GM23338 (cell line): ENCODE results near the gene MCC. TPM values are rescaled to one million over a fixed set of nuclear protein-coding genes. Genes with fewer than 3 reads are reported as not detected.

Experiments used
- ATAC-seq: fragments of 200-7000 bp; cut with Tn5 transposase; 3 replicates; pipeline ENCODE4 v1.9.1; 2020
- DNase-seq: peaks from one replicate; pipeline ENCODE4 v3.0.0-alpha.2; 2015; ENCODE audit warnings: low spot score
- H2AFZ ChIP-seq: fragments of 200-600 bp; sonication (generic); 2 replicates; pipeline ENCODE4 v1.8.0; 2016; ENCODE audit warnings: antibody characterized with exemption, mild to moderate bottlenecking, moderate library complexity
- H3F3A ChIP-seq: fragments of 200-600 bp; sonication (generic); replicated peaks from 2 replicates; pipeline ENCODE4 v1.8.0; 2017; ENCODE audit warnings: antibody characterized with exemption, mixed run types, low read depth
- H3K27ac ChIP-seq: fragments of 200-600 bp; sonication (generic); 2 replicates; pipeline ENCODE4 v1.6.1; 2016; ENCODE audit warnings: low read depth
- H3K27me3 ChIP-seq: fragments of 200-600 bp; sonication (generic); 2 replicates; pipeline ENCODE4 v1.8.0; 2016; ENCODE audit warnings: mild to moderate bottlenecking, mixed run types, moderate library complexity; ENCODE audit not compliant: insufficient read depth
- H3K36me3 ChIP-seq: fragments of 200-600 bp; sonication (generic); 2 replicates; pipeline ENCODE4 v1.8.0; 2016; ENCODE audit warnings: mild to moderate bottlenecking; ENCODE audit not compliant: insufficient read depth
- H3K4me1 ChIP-seq: fragments of 200-600 bp; sonication (generic); 2 replicates; pipeline ENCODE4 v1.8.0; 2016; ENCODE audit warnings: mild to moderate bottlenecking, moderate library complexity; ENCODE audit not compliant: insufficient read depth
- H3K4me2 ChIP-seq: fragments of 200-600 bp; sonication (generic); 2 replicates; pipeline ENCODE4 v1.7.1; 2017; ENCODE audit warnings: mixed run types
- H3K4me3 ChIP-seq: fragments of 200-600 bp; sonication (generic); 2 replicates; pipeline ENCODE4 v1.6.1; 2016; ENCODE audit warnings: mixed run types
- H3K79me2 ChIP-seq: fragments of 200-600 bp; sonication (generic); replicated peaks from 2 replicates; pipeline ENCODE4 v1.8.0; 2017; ENCODE audit warnings: mild to moderate bottlenecking; ENCODE audit not compliant: insufficient read depth
- H3K9me2 ChIP-seq: fragments of 200-600 bp; sonication (generic); 2 replicates; pipeline ENCODE4 v1.8.0; 2017; ENCODE audit not compliant: insufficient read depth
- H4K20me1 ChIP-seq: fragments of 200-600 bp; sonication (generic); replicated peaks from 2 replicates; pipeline ENCODE4 v1.8.0; 2017; ENCODE audit warnings: mild to moderate bottlenecking; ENCODE audit not compliant: insufficient read depth
- H3K27ac Mint-ChIP-seq: 2 replicates; pipeline ENCODE4 v1.8.0; 2020; ENCODE audit warnings: inconsistent platforms, mild to moderate bottlenecking, moderate library complexity, mixed read lengths
- H3K27me3 Mint-ChIP-seq: 3 replicates; pipeline ENCODE4 v1.8.0; 2022; ENCODE audit warnings: low read depth, mild to moderate bottlenecking, moderate library complexity, mixed read lengths, inconsistent platforms; ENCODE audit not compliant: insufficient read depth, poor library complexity
- H3K36me3 Mint-ChIP-seq: 3 replicates; pipeline ENCODE4 v1.8.0; 2021; ENCODE audit warnings: low read depth, mild to moderate bottlenecking, inconsistent platforms, moderate library complexity, mixed read lengths
- H3K4me1 Mint-ChIP-seq: 3 replicates; pipeline ENCODE4 v1.8.0; 2020; ENCODE audit warnings: mild to moderate bottlenecking, inconsistent platforms, mixed read lengths
- H3K4me3 Mint-ChIP-seq: 3 replicates; pipeline ENCODE4 v1.8.0; 2021; ENCODE audit warnings: moderate library complexity, mild to moderate bottlenecking, inconsistent platforms, mixed read lengths
- H3K9me3 Mint-ChIP-seq: 3 replicates; pipeline ENCODE4 v1.8.0; 2020; ENCODE audit warnings: moderate library complexity, mild to moderate bottlenecking, inconsistent platforms, mixed read lengths
- ETS1 ChIP-seq: IDR thresholded peaks from 2 replicates; pipeline ENCODE4 v1.6.1; 2016; ENCODE audit warnings: antibody characterized with exemption
- EZH2phosphoT487 ChIP-seq: fragments of 200-600 bp; sonication (generic); IDR thresholded peaks from one replicate; pipeline ENCODE4 v1.8.1; 2018; ENCODE audit warnings: antibody characterized with exemption; ENCODE audit not compliant: unreplicated experiment
- JUNB ChIP-seq: IDR thresholded peaks from one replicate; pipeline ENCODE4 v1.6.1; 2016; ENCODE audit warnings: antibody characterized with exemption; ENCODE audit not compliant: unreplicated experiment
- NANOG ChIP-seq: IDR thresholded peaks from 2 replicates; pipeline ENCODE4 v1.6.1; 2016; ENCODE audit warnings: antibody characterized with exemption, borderline replicate concordance
- POLR2AphosphoS5 ChIP-seq: IDR thresholded peaks from 2 replicates; pipeline ENCODE4 v1.6.1; 2016; ENCODE audit warnings: antibody characterized with exemption, low read depth
- STAT1 ChIP-seq: IDR thresholded peaks from one replicate; pipeline ENCODE4 v1.6.1; 2016; ENCODE audit warnings: antibody characterized with exemption; ENCODE audit not compliant: unreplicated experiment
- ZNF114 ChIP-seq: fragments of 250-450 bp; sonication (Bioruptor Pico); IDR thresholded peaks from 2 replicates; pipeline ENCODE4 v1.5.0; 2020; ENCODE audit warnings: mild to moderate bottlenecking, moderate library complexity
- ZNF331 ChIP-seq: fragments of 250-450 bp; sonication (Bioruptor Pico); IDR thresholded peaks from 2 replicates; pipeline ENCODE4 v1.5.0; 2020; ENCODE audit warnings: low read depth, mild to moderate bottlenecking, moderate library complexity
- polyA plus RNA-seq: library from polyadenylated mRNA; unstranded; fragments of >200 nt; fragmentation: Nextera tagmentation; extraction: Ambion mirVana; gene quantifications from 2 replicates; pipeline ENCODE4 v1.2.1, GENCODE V29; 2016
- total RNA-seq: library from RNA; depleted of rRNA; stranded (reverse); fragments of >200 nt; shearing (Covaris generic); gene quantifications from 2 replicates; pipeline ENCODE4 v1.2.3, GENCODE V29; 2014
- TF ChIP-seq, protein P1 (sequence below): IDR thresholded peaks from one replicate; pipeline ENCODE4 v1.6.1; 2018; ENCODE audit warnings: antibody characterized with exemption; ENCODE audit not compliant: unreplicated experiment
- TF ChIP-seq, protein P2 (sequence below), 2 experiments: fragments of 200-600 bp in 1 of 2; sonication (generic) in 1 of 2; conservative IDR thresholded peaks; 2 replicates each; pipeline versions ENCODE4 v1.5.1 to v1.6.1; 2016 to 2017; ENCODE audit warnings: antibody characterized with exemption in 2 of 2, low read depth in 2 of 2, mild to moderate bottlenecking in 2 of 2, moderate library complexity in 1 of 2

Gene MCC
- total and polyA plus RNA-seq, 2 experiments from 2014 or later = 3.8 to 10.1 TPM

GRCh38 chr5:113274836-113275414 lies 213.3 kb downstream of the MCC start:
- H3K4me1 ChIP-seq = peaks cover 61% of the 10 kb centered on the region
- H3K27ac Mint-ChIP-seq = peak overlapping the region; percentile 88
- ATAC-seq (peak; percentile 81), DNase-seq (peak; percentile 54)
- H3K27me3 ChIP-seq = no peaks in the 10 kb centered on the region
- no peaks in the 10 kb centered on the region; the same call in 1 of the 2 replicates for H3F3A ChIP-seq
- H3K4me3 ChIP-seq = no peak overlapping the region
- peak overlapping the region; percentile 37 for H3K4me2 ChIP-seq
- no peaks in the 10 kb centered on the region for H4K20me1 ChIP-seq
- H3K27ac ChIP-seq = peak overlapping the region; percentile 85
- no peaks in the 10 kb centered on the region for H3K36me3 ChIP-seq
- peaks cover 59% of the 10 kb centered on the region for H3K4me1 Mint-ChIP-seq
- peaks cover 7% of the 10 kb centered on the region for H3K27me3 Mint-ChIP-seq
- no peak for TF ChIP-seq NANOG
- no peak for TF ChIP-seq ZNF331 (CRISPR knock-in tag)
- no peak for TF ChIP-seq EZH2phosphoT487
- TF ChIP-seq ETS1 = no peak
- no peak for TF ChIP-seq POLR2AphosphoS5
- TF ChIP-seq ZNF114 = no peak
- no peak for TF ChIP-seq JUNB
- TF ChIP-seq, protein P1, sequence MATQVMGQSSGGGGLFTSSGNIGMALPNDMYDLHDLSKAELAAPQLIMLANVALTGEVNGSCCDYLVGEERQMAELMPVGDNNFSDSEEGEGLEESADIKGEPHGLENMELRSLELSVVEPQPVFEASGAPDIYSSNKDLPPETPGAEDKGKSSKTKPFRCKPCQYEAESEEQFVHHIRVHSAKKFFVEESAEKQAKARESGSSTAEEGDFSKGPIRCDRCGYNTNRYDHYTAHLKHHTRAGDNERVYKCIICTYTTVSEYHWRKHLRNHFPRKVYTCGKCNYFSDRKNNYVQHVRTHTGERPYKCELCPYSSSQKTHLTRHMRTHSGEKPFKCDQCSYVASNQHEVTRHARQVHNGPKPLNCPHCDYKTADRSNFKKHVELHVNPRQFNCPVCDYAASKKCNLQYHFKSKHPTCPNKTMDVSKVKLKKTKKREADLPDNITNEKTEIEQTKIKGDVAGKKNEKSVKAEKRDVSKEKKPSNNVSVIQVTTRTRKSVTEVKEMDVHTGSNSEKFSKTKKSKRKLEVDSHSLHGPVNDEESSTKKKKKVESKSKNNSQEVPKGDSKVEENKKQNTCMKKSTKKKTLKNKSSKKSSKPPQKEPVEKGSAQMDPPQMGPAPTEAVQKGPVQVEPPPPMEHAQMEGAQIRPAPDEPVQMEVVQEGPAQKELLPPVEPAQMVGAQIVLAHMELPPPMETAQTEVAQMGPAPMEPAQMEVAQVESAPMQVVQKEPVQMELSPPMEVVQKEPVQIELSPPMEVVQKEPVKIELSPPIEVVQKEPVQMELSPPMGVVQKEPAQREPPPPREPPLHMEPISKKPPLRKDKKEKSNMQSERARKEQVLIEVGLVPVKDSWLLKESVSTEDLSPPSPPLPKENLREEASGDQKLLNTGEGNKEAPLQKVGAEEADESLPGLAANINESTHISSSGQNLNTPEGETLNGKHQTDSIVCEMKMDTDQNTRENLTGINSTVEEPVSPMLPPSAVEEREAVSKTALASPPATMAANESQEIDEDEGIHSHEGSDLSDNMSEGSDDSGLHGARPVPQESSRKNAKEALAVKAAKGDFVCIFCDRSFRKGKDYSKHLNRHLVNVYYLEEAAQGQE = no peak
- no peak for TF ChIP-seq STAT1
- TF ChIP-seq, protein P2, sequence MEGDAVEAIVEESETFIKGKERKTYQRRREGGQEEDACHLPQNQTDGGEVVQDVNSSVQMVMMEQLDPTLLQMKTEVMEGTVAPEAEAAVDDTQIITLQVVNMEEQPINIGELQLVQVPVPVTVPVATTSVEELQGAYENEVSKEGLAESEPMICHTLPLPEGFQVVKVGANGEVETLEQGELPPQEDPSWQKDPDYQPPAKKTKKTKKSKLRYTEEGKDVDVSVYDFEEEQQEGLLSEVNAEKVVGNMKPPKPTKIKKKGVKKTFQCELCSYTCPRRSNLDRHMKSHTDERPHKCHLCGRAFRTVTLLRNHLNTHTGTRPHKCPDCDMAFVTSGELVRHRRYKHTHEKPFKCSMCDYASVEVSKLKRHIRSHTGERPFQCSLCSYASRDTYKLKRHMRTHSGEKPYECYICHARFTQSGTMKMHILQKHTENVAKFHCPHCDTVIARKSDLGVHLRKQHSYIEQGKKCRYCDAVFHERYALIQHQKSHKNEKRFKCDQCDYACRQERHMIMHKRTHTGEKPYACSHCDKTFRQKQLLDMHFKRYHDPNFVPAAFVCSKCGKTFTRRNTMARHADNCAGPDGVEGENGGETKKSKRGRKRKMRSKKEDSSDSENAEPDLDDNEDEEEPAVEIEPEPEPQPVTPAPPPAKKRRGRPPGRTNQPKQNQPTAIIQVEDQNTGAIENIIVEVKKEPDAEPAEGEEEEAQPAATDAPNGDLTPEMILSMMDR (conservative IDR thresholded peaks at IDR 0.05; ENCODE audit: low read depth in 2 of 2) = no peak
- H2AFZ ChIP-seq = no peak overlapping the region
- no peak overlapping the region; the same call in 2 of the 3 replicates for H3K4me3 Mint-ChIP-seq
- H3K79me2 ChIP-seq = peaks cover 16% of the 10 kb centered on the region
- no peaks in the 10 kb centered on the region for H3K9me3 Mint-ChIP-seq
- no peaks in the 10 kb centered on the region for H3K9me2 ChIP-seq
- H3K36me3 Mint-ChIP-seq = no peaks in the 10 kb centered on the region
